RPMI7951 (cell line): ENCODE measurements around the gene XXYLT1. TPM values are rescaled to one million over a fixed set of nuclear protein-coding genes. Genes with fewer than 3 reads are reported as not detected.
"Not testable (repeated sequence)": the region's sequence is repeated elsewhere in the genome, so short reads cannot be mapped to it uniquely, and the experiment has no call there.

Experiments used
- DNase-seq: peaks from one replicate; pipeline ENCODE4 v3.0.0-alpha.2; 2012; ENCODE audit warnings: low read depth
- total RNA-seq: library from RNA; depleted of rRNA; stranded (reverse); fragments of >200 nt; shearing (Covaris generic); gene quantifications from 2 replicates; pipeline ENCODE4 v1.2.3, GENCODE V29; 2014

Gene XXYLT1
- total RNA-seq, 1 experiment from 2014 or later, result 24.2 TPM

GRCh38 chr3:195113048-195113447, 157.9 kb downstream of the XXYLT1 start:
- DNase-seq, result no peak

GRCh38 chr3:195112361-195112791, 158.6 kb downstream of the XXYLT1 start:
- DNase-seq, result no peak

- no peak for DNase-seq
Observed at GRCh38 chr3:195111766-195112165, 159.2 kb downstream of the XXYLT1 start.

- DNase-seq, result no peak
Observed at GRCh38 chr3:195111319-195111705, 159.6 kb downstream of the XXYLT1 start.

- no peak for DNase-seq
Observed at GRCh38 chr3:195110647-195111318, 160.2 kb downstream of the XXYLT1 start.

- no peak for DNase-seq
Observed at GRCh38 chr3:195109098-195109657, 161.8 kb downstream of the XXYLT1 start.

GRCh38 chr3:195107593-195107992, 163.4 kb downstream of the XXYLT1 start:
- DNase-seq, result no peak

- DNase-seq, result not testable (repeated sequence)
Observed at GRCh38 chr3:195107031-195107430, 163.9 kb downstream of the XXYLT1 start.

GRCh38 chr3:195106418-195106906, 164.5 kb downstream of the XXYLT1 start:
- DNase-seq, result peak; percentile 60

GRCh38 chr3:195105841-195106417, 165.0 kb downstream of the XXYLT1 start:
- DNase-seq, result no peak

- no peak for DNase-seq
Observed at GRCh38 chr3:195105389-195105788, 165.6 kb downstream of the XXYLT1 start.

GRCh38 chr3:195104340-195104739, 166.6 kb downstream of the XXYLT1 start:
- no peak for DNase-seq

GRCh38 chr3:195103623-195104022, 167.3 kb downstream of the XXYLT1 start:
- DNase-seq, result no peak

- DNase-seq, result peak; percentile 97
Observed at GRCh38 chr3:195102609-195103467, 168.1 kb downstream of the XXYLT1 start.

- no peak for DNase-seq
Observed at GRCh38 chr3:195101927-195102608, 168.9 kb downstream of the XXYLT1 start.

- DNase-seq, result no peak
Observed at GRCh38 chr3:195101001-195101583, 169.9 kb downstream of the XXYLT1 start.

- DNase-seq, result no peak
Observed at GRCh38 chr3:195099951-195100785, 170.8 kb downstream of the XXYLT1 start.

- no peak for DNase-seq
Observed at GRCh38 chr3:195098741-195099525, 172.0 kb downstream of the XXYLT1 start.
